D721Med (cell line): ENCODE results near the gene KAZALD1.

ENCODE experiments used
- DNase-seq: peaks from one replicate; pipeline ENCODE4 v3.0.0; 2011; ENCODE audit warnings: low spot score; ENCODE audit not compliant: insufficient read length
- FAIRE-seq: peaks from 2 replicates; lab custom pipeline; 2011; peaks lifted over from hg19 to GRCh38; lab: Jason Lieb, UNC
- TF ChIP-seq, protein P1 (sequence below): IDR thresholded peaks from 2 replicates; pipeline ENCODE4 v1.5.1; 2012; ENCODE audit warnings: mild to moderate bottlenecking, control low read depth; ENCODE audit not compliant: insufficient read depth; ENCODE audit errors: missing control alignments

Gene KAZALD1

GRCh38 chr10:101060951-101061623 is 702 bp upstream of the KAZALD1 start:
- FAIRE-seq, result no peak
- TF ChIP-seq, protein P1, sequence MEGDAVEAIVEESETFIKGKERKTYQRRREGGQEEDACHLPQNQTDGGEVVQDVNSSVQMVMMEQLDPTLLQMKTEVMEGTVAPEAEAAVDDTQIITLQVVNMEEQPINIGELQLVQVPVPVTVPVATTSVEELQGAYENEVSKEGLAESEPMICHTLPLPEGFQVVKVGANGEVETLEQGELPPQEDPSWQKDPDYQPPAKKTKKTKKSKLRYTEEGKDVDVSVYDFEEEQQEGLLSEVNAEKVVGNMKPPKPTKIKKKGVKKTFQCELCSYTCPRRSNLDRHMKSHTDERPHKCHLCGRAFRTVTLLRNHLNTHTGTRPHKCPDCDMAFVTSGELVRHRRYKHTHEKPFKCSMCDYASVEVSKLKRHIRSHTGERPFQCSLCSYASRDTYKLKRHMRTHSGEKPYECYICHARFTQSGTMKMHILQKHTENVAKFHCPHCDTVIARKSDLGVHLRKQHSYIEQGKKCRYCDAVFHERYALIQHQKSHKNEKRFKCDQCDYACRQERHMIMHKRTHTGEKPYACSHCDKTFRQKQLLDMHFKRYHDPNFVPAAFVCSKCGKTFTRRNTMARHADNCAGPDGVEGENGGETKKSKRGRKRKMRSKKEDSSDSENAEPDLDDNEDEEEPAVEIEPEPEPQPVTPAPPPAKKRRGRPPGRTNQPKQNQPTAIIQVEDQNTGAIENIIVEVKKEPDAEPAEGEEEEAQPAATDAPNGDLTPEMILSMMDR, result no peak
- DNase-seq, result peak; percentile 96

DNA sequence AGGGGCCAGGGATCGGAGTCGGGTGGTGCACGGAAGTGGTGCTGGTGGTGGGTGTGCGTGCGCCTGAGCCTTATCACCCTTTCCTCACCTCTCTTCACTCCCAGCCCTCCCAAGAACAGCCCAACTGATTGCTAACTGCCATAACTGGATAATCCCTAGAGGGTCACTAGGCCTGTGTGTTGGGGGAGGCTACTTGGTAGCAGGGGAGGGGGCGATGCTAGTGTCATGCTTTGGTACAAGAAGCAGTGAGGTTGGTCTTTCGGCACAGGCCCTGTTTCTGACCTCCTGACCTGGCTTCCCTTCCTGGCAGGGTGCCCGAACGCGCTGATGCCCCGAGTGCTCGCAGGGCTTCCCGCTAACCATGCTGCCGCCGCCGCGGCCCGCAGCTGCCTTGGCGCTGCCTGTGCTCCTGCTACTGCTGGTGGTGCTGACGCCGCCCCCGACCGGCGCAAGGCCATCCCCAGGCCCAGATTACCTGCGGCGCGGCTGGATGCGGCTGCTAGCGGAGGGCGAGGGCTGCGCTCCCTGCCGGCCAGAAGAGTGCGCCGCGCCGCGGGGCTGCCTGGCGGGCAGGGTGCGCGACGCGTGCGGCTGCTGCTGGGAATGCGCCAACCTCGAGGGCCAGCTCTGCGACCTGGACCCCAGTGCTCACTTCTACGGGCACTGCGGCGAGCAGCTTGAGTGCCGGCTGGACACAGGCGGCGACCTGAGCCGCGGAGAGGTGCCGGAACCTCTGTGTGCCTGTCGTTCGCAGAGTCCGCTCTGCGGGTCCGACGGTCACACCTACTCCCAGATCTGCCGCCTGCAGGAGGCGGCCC is 652 bp downstream of the KAZALD1 start:
- TF ChIP-seq, protein P1, result peak; percentile 29
- DNase-seq (no peak), FAIRE-seq (no peak)

GRCh38 chr10:101063050-101063525 is 1.3 kb downstream of the KAZALD1 start:
- TF ChIP-seq, protein P1, result no peak
- FAIRE-seq (no peak), DNase-seq (no peak)

GRCh38 chr10:101063548-101064414 is 2.0 kb downstream of the KAZALD1 start:
- TF ChIP-seq, protein P1, result no peak
- no peak for DNase-seq
- no peak for FAIRE-seq

GRCh38 chr10:101064415-101065030 is 2.7 kb downstream of the KAZALD1 start:
- TF ChIP-seq, protein P1, result no peak
- FAIRE-seq (no peak), DNase-seq (no peak)

DNA sequence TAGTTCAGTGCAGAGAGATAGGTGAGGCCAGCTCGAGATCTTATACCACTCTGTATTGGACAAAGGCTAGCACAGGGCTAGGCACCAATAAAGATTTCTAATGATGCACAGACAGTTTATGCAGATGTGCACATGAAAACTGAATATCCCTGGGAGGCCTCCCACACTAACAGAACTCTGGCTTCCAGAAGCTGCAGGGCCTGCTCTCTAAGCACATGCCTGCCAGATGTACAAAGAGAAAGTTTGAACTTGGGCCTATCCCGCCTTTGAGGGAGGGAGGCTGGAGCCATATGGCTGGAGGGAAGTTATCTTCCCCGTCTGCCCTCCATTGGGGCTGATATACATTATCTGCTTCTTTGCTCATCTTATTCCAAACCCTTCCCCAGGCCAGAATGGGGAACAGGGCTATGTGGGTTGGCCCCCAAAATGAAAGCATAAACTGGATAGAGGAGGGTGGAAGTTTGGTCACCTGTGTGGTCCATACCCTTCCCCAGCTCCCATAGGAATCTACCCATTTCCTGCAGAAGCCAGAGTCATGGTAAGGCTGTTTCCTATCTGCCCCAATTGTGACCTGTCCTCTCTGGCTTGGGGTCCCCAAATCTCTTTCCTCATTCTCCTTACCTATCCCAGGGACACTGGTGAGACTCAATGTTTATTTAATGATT is 3.8 kb downstream of the KAZALD1 start:
- TF ChIP-seq, protein P1, result no peak
- DNase-seq, result no peak
- FAIRE-seq, result no peak
